Activated CD4-positive, alpha-beta memory T cell treated with anti-CD3 and anti-CD28 coated beads, Interleukin-2, amount 10 ng/mL, durations not matched to agents 7 days and 5 days (primary cell): ENCODE results near the gene VPS51. TPM values are rescaled to one million over a fixed set of nuclear protein-coding genes. Genes with fewer than 3 reads are reported as not detected.
A peak's percentile ranks its signal among the peaks of the same experiment; 100 is the strongest.

ENCODE experiments used
- CTCF ChIA-PET: fragments of 350-600 bp; sonication (Branson Sonifier 250); formaldehyde crosslinking; loops from one replicate; lab custom pipeline; 2021; ENCODE audit warnings: antibody characterized with exemption, inconsistent platforms; lab: Charles Lee
- POLR2A ChIA-PET: fragments of 350-600 bp; sonication (Branson Sonifier 250); formaldehyde crosslinking; loops from one replicate; lab custom pipeline; 2021; ENCODE audit warnings: antibody characterized with exemption; lab: Charles Lee
- DNase-seq: peaks from one replicate; pipeline ENCODE4 v3.0.0-alpha.2; 2020
- H3K27ac Mint-ChIP-seq: one replicate; pipeline ENCODE4 v1.8.0; 2021; ENCODE audit warnings: mild to moderate bottlenecking, mixed read lengths
- H3K27me3 Mint-ChIP-seq: one replicate; pipeline ENCODE4 v1.8.0; 2021; ENCODE audit warnings: mixed read lengths
- H3K36me3 Mint-ChIP-seq: one replicate; pipeline ENCODE4 v1.8.0; 2021; ENCODE audit warnings: low read depth, mixed read lengths
- H3K4me1 Mint-ChIP-seq: one replicate; pipeline ENCODE4 v1.8.0; 2021; ENCODE audit warnings: mixed read lengths
- H3K4me3 Mint-ChIP-seq: one replicate; pipeline ENCODE4 v1.8.0; 2021; ENCODE audit warnings: mild to moderate bottlenecking, mixed read lengths
- H3K9me3 Mint-ChIP-seq: one replicate; pipeline ENCODE4 v1.8.0; 2021; ENCODE audit warnings: mixed read lengths
- total RNA-seq, 2 experiments: library from RNA; stranded (reverse); gene quantifications; one replicate each; pipeline ENCODE4 v1.2.3, GENCODE V29; 2021

Gene VPS51
- total RNA-seq, 2 experiments from 2014 or later: 117 to 123 TPM

DNA sequence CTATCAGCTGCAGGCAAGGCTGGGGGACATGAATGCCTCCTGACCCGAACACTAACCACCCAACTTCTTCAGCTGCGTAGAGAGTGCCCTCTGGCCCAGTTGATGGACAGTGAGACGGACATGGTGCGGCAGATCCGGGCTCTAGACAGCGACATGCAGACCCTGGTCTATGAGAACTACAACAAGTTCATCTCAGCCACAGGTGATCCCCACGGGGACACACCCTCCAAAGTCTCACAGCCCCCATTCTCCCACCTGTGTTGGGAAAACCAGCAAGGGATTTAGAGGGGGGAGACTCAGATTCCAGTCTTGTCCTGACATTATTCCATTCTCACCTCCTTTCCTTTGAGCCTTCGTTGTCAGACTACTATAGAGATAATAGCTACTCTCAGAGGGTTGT is 912 bp downstream of the VPS51 start:
- ChIA-PET CTCF (interaction anchor here (1.1 to 6.8 kb wide), 5 partner anchors 14 to 83 kb away, joined by 3 to 89 read pairs (median 5); partner anchors contain the start of genes ARL2, TM7SF2 and ZNHIT2), POLR2A (interaction anchor here (0.8 to 6.2 kb wide), 25 partner anchors 8 to 517 kb away, joined by 3 to 83 read pairs (median 7); partner anchors contain the start of genes ARL2, CAPN1, CDCA5 and FAU)
- H3K27ac Mint-ChIP-seq: peak overlapping the region; percentile 96
- H3K36me3 Mint-ChIP-seq: peaks cover 13% of the 10 kb centered on the region
- no peaks in the 10 kb centered on the region for H3K9me3 Mint-ChIP-seq
- DNase-seq: no peak
- H3K27me3 Mint-ChIP-seq: no peaks in the 10 kb centered on the region
- H3K4me1 Mint-ChIP-seq: peaks cover 25% of the 10 kb centered on the region
- peak overlapping the region; percentile 97 for H3K4me3 Mint-ChIP-seq

DNA sequence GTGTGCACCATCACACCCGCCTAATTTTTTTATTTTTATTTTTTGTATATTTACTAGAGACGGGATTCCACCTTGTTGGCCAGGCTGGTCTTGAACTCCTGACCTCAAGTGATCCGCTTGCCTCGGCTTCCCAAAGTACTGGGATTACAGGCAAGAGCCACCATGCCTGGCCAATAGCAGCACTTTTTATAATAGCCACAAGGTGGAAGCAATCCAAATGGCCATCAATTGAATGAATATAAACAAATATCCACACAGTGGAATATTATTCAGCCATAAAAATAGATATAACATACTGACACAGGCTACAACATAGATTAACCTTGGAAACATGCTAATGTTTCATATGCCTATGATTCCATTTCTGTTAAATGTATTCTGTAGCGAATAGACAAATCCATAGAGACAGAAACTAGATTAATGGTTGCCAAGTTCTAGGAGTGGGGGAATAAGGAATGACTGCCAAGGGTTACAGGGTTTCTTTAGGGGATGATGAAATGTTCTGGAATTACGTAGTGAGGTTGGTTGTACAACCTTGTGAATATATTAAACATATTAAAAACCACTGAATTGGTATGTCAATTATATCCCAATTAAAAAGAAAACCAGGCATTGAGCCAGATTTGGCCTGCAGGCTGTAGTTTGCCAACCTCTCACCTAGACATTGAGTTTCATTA is 4.8 kb downstream of the VPS51 start:
- POLR2A ChIA-PET: interaction anchor here (0.6 to 5.3 kb wide), 2 partner anchors 17 kb away, joined by 3 to 49 read pairs; partner anchors contain the start of genes CDCA5 and ZNHIT2
- no peaks in the 10 kb centered on the region for H3K9me3 Mint-ChIP-seq
- CTCF ChIA-PET: interaction anchor here (1.0 to 6.8 kb wide), 3 partner anchors 10 to 17 kb away, joined by 3 to 89 read pairs (median 5); partner anchors contain the start of genes TM7SF2 and ZNHIT2
- no peaks in the 10 kb centered on the region for H3K27me3 Mint-ChIP-seq
- H3K27ac Mint-ChIP-seq: no peak overlapping the region
- peaks cover 26% of the 10 kb centered on the region for H3K36me3 Mint-ChIP-seq
- no peak for DNase-seq
- H3K4me1 Mint-ChIP-seq: peaks cover 38% of the 10 kb centered on the region
- H3K4me3 Mint-ChIP-seq: no peak overlapping the region

DNA sequence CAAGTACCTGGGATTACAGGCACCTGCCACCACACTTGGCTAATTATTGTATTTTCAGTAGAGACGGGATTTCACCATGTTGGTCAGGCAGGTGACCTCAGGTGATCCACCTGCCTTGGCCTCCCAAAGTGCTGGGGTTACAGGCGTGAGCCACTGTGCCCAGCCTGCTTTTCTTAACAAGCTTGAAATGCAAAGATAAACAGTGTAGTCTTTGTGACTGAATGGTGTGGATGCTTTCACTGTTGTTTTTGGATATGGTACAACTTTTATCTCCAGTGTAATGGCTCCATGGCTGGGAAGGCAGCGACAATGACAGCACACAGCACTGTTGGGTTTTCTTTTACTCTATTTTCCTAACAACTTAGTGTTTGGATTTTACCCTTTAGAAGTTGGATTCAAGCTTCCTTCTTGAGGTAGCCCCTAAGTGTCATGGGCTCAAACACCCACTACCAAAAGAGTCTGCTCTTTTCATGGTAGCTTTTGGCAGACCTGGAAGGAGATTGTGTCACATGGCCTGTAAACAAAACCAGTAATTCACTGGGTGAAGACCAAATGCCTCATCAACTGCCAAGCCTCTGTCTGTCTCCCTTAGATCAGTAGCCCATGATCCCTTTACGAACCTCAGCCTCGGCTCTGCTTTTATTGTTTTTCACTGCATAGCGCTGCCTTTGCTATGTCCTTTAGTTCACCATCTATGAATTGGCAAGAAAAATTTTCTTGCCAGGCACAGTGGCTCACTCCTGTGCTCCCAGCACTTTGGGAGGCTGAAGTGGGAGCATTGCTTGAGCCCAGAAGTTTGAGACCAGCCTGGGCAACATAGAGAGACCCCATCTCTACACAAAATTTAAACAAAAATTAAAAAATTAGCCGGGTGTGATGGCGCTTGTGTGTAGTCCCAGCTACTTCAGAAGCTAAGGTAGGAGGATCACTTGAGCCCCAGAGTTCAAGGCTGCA is 6.4 kb downstream of the VPS51 start:
- Mint-ChIP-seq H3K27me3 (no peaks in the 10 kb centered on the region), H3K4me1 (peaks cover 31% of the 10 kb centered on the region), H3K36me3 (peaks cover 35% of the 10 kb centered on the region), H3K4me3 (no peak overlapping the region), H3K27ac (no peak overlapping the region), H3K9me3 (no peaks in the 10 kb centered on the region)
- CTCF ChIA-PET: interaction anchor here (0.8 to 2.6 kb wide), 4 partner anchors 8 to 250 kb away, joined by 3 to 9 read pairs (median 4); partner anchors contain the start of gene TM7SF2
- no peak for DNase-seq
- POLR2A ChIA-PET: interaction anchor here (1.6 to 1.8 kb wide), 3 partner anchors 9 to 32 kb away, joined by 3 to 6 read pairs (median 4); partner anchors contain the start of genes FAU, MRPL49, SYVN1 and TM7SF2

DNA sequence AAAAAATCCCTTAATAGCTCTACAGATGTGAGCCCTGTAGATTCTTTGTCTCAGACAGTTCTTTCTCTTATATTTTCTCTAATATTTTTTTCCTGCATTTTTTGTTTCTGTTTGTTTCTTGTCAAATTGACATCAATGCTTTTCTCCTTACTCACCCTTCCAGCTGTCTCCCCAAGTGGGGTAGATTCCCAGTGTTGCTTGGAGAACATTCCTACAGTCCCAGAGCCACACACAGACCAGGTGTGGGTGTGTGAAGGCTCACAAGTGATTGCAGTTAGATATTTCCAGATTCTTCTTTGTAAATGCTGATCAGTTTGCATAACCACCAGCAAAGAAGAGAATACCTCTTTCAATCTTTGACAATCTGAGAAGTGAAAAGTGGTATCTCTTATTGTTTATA is 7.5 kb downstream of the VPS51 start:
- no peak for DNase-seq
- Mint-ChIP-seq H3K27ac (no peak overlapping the region), H3K4me1 (peaks cover 27% of the 10 kb centered on the region), H3K27me3 (no peaks in the 10 kb centered on the region), H3K36me3 (peaks cover 31% of the 10 kb centered on the region), H3K9me3 (no peaks in the 10 kb centered on the region), H3K4me3 (no peak overlapping the region)
- CTCF ChIA-PET: interaction anchor here (2.6 kb wide), 1 partner anchor 9 kb away, joined by 9 read pairs; the partner anchor contains the start of gene TM7SF2
- POLR2A ChIA-PET: interaction anchor here (1.1 to 1.8 kb wide), 4 partner anchors 8 to 19 kb away, joined by 3 to 6 read pairs (median 4); partner anchors contain the start of genes FAU, MRPL49, TM7SF2 and ZNHIT2

DNA sequence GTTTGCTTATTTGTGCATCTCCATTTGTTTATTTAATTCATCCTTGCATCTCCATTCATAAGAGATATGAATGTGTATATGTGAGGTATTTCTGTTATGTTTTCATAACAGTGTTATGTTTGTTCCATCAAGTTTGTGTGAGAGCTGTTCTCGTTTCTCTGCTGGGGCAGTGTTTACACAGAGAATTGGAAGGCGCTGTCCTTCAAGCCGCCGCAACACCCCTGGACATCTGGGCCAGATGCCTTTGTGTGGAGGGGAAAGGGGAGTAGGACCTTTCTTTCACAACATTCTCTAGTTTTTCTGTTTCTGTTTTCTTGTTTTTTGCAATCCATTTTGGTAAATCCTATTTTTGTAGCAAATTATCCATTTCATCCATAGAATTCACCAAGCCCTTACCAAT is 8.6 kb downstream of the VPS51 start:
- ChIA-PET CTCF (no interaction called here), POLR2A (interaction anchor here (0.7 to 2.4 kb wide), 4 partner anchors 8 to 21 kb away, joined by 3 to 9 read pairs (median 4); partner anchors contain the start of genes CDCA5, FAU, MRPL49 and VPS51)
- no peaks in the 10 kb centered on the region for H3K9me3 Mint-ChIP-seq
- no peak overlapping the region for H3K27ac Mint-ChIP-seq
- DNase-seq: no peak
- H3K4me3 Mint-ChIP-seq: no peak overlapping the region
- peaks cover 22% of the 10 kb centered on the region for H3K4me1 Mint-ChIP-seq
- no peaks in the 10 kb centered on the region for H3K27me3 Mint-ChIP-seq
- peaks cover 25% of the 10 kb centered on the region for H3K36me3 Mint-ChIP-seq

DNA sequence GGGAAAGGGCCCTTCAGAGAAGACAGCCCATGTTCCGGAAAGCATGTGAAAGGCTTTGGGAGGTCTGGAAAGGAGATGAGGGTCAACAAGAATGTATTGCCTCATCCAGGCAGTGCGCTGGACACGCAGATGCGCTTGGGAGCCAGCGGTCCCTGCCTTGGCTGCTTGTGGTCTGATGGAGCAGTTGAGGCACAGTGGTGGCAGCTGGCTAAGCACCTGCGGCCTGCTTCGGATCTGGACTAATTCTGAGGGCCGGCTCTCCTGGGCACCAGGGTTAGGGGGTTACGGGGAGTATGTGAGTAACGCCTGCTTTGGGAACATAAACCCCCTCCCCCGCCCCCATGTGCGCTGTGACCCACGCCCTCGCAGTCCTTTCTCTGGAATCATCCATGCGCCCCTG is 11.1 kb downstream of the VPS51 start:
- Mint-ChIP-seq H3K27ac (no peak overlapping the region), H3K9me3 (no peaks in the 10 kb centered on the region), H3K4me1 (peaks cover 41% of the 10 kb centered on the region), H3K27me3 (no peaks in the 10 kb centered on the region), H3K4me3 (no peak overlapping the region), H3K36me3 (peaks cover 25% of the 10 kb centered on the region)
- ChIA-PET POLR2A (interaction anchor here (2.9 kb wide), 1 partner anchor 10 kb away, joined by 25 read pairs; the partner anchor contains the start of gene VPS51), CTCF (no interaction called here)
- no peak for DNase-seq

DNA sequence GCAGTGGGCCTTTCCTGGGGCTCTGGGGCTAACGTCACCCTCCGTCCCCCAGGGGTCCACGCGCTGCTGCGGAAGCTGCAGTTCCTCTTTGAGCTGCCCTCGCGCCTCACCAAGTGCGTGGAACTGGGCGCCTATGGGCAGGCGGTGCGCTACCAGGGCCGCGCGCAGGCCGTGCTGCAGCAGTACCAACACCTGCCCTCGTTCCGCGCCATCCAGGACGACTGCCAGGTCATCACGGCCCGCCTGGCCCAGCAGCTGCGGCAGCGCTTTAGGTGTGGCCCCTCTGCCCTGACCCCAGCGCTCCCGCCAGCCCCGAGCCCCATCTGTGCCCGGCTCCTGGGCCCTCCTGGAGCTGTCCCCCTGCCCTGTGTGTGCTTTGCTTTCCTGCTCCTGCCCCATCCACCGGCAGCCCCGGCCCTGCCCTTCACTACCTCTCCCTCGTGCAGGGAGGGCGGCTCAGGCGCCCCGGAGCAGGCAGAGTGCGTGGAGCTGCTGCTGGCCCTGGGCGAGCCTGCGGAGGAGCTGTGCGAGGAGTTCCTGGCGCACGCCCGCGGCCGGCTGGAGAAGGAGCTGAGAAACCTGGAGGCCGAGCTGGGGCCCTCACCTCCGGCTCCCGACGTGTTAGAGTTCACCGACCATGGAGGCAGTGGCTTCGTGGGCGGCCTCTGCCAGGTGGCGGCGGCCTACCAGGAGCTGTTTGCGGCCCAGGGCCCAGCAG is 11.9 kb downstream of the VPS51 start:
- Mint-ChIP-seq H3K4me3 (no peak overlapping the region), H3K27ac (no peak overlapping the region), H3K27me3 (no peaks in the 10 kb centered on the region), H3K4me1 (peaks cover 41% of the 10 kb centered on the region), H3K9me3 (no peaks in the 10 kb centered on the region), H3K36me3 (peaks cover 25% of the 10 kb centered on the region)
- POLR2A ChIA-PET: interaction anchor here (1.1 to 5.6 kb wide), 5 partner anchors 9 to 68 kb away, joined by 3 to 75 read pairs (median 4); partner anchors contain the start of genes FAU, MRPL49, VPS51 and ZNHIT2
- no peak for DNase-seq
- CTCF ChIA-PET: no interaction called here

DNA sequence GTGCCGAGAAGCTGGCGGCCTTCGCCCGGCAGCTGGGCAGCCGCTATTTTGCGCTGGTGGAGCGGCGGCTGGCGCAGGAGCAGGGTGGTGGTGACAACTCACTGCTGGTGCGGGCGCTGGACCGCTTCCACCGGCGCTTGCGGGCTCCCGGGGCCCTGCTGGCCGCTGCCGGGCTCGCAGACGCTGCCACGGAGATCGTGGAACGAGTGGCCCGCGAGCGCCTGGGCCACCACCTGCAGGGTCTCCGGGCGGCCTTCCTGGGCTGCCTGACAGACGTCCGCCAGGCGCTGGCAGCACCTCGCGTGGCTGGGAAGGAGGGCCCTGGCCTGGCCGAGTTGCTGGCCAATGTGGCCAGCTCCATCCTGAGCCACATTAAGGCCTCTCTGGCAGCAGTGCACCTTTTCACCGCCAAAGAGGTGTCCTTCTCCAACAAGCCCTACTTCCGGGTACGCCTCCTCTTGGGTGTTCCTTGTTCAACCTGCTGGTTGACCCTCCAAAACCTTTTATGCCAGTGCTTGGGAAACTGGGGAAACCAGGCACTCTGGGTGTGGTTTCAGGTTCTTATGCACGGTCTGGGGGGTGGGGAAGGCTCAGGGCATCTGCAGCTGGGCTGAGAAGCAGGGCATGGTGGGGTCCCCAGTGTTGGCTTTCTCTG is 12.6 kb downstream of the VPS51 start:
- peaks cover 46% of the 10 kb centered on the region for H3K4me1 Mint-ChIP-seq
- H3K27ac Mint-ChIP-seq: no peak overlapping the region
- no peaks in the 10 kb centered on the region for H3K27me3 Mint-ChIP-seq
- ChIA-PET CTCF (interaction anchor here (1.5 to 5.2 kb wide), 4 partner anchors 11 to 208 kb away, joined by 4 to 89 read pairs (median 12); partner anchors contain the start of genes CDCA5, VPS51 and ZFPL1), POLR2A (interaction anchor here (1.1 to 5.6 kb wide), 7 partner anchors 9 to 73 kb away, joined by 3 to 75 read pairs (median 18); partner anchors contain the start of genes CAPN1, FAU, MRPL49 and SYVN1)
- H3K9me3 Mint-ChIP-seq: no peaks in the 10 kb centered on the region
- peaks cover 23% of the 10 kb centered on the region for H3K36me3 Mint-ChIP-seq
- no peak overlapping the region for H3K4me3 Mint-ChIP-seq
- no peak for DNase-seq

DNA sequence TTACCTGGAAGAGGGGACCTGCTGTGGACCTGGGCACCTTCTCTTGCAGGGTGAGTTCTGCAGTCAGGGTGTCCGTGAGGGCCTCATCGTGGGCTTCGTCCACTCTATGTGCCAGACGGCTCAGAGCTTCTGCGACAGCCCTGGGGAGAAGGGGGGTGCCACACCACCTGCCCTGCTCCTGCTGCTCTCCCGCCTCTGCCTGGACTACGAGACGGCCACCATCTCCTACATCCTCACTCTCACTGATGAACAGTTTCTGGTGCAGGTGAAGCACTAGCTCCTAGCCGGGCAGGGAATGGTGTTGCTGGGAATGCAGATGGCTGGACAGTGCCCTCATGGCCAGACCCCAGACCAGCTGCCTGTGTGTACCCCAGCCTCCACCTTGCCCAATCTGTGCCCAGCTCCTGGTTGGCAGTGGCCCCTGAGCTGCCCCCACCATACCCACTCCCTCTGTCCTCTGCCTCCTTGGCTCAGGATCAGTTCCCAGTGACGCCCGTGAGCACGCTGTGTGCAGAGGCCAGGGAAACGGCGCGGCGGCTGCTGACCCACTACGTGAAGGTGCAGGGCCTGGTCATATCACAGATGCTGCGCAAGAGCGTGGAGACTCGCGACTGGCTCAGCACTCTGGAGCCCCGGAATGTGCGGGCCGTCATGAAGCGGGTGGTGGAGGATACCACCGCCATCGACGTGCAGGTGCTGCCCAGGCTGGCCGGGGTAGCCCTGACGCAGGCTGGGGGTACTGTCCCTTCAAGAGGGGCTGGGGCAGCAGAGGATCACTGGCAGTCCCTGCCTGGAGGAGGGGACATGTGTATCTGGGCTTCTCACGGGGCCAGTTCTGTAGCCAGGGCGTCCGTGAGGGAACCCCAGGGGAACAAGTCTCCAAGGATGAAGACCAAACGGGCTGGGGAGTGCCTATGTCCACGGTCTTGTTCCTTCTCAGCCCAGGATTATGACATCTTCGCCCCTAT is 13.5 kb downstream of the VPS51 start:
- Mint-ChIP-seq H3K27ac (peak overlapping the region; percentile 44), H3K9me3 (no peaks in the 10 kb centered on the region), H3K36me3 (peaks cover 21% of the 10 kb centered on the region), H3K27me3 (no peaks in the 10 kb centered on the region), H3K4me1 (peaks cover 49% of the 10 kb centered on the region), H3K4me3 (no peak overlapping the region)
- CTCF ChIA-PET: interaction anchor here (0.7 to 5.2 kb wide), 18 partner anchors 8 to 261 kb away, joined by 3 to 89 read pairs (median 4); partner anchors contain the start of genes ARL2, CAPN1, CDCA5 and FAU
- POLR2A ChIA-PET: interaction anchor here (1.0 to 5.7 kb wide), 10 partner anchors 12 to 152 kb away, joined by 4 to 83 read pairs (median 16); partner anchors contain the start of genes ARL2, CAPN1, CDCA5 and FAU
- no peak for DNase-seq

DNA sequence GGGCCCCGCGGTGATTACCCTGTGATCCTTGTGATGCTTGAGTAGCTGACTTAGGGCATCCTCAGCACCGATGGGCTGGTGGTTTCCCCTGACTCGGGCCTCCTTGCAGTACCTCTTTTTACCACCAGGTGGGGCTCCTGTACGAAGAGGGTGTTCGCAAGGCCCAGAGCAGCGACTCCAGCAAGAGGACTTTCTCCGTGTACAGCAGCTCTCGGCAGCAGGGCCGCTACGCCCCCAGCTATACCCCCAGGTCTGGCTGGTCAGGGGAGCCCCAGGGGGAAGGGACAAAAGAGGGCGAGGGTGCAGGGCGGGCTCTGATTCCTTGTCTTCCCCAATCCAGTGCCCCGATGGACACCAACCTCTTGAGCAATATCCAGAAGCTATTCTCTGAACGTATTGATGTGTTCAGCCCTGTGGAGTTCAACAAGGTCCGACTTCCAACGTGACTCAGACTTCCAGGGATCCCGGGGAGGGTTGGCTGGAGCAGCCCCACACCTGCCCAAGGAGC is 14.4 kb downstream of the VPS51 start:
- H3K4me3 Mint-ChIP-seq: no peak overlapping the region
- peak overlapping the region; percentile 44 for H3K27ac Mint-ChIP-seq
- peak; percentile 95 for DNase-seq
- no peaks in the 10 kb centered on the region for H3K9me3 Mint-ChIP-seq
- ChIA-PET CTCF (interaction anchor here (0.7 to 5.2 kb wide), 22 partner anchors 9 to 331 kb away, joined by 3 to 89 read pairs (median 4); partner anchors contain the start of genes ARL2, CAPN1, CDCA5 and FAU), POLR2A (interaction anchor here (0.6 to 5.7 kb wide), 12 partner anchors 11 to 366 kb away, joined by 3 to 83 read pairs (median 10); partner anchors contain the start of genes ARL2, CAPN1, CDCA5 and EHD1)
- H3K4me1 Mint-ChIP-seq: peaks cover 43% of the 10 kb centered on the region
- H3K36me3 Mint-ChIP-seq: peaks cover 16% of the 10 kb centered on the region
- no peaks in the 10 kb centered on the region for H3K27me3 Mint-ChIP-seq
